ENCODE data around the gene HIVEP3.

HIVEP3 gene

DNA sequence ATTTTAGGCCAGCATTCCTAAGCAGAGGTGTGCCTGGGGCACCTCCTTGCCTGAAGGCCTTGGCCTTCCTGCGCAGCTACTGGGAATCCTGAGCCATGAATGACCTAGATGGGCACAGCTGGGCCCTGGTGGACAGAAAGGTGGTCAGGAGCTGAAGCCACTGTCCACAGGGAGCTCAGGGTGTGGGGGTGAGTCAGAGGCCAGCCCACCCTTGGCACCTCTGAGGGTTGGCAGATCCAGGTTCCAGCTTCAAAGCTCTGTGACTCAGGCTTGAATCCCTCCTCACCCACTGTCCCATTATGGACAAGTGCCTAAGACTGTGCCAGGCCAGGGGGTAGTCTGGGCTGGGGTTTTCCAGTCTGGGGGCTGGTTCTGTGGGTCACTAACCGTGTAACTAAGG lies 427.8 kb downstream of the HIVEP3 start:
- Histone ChIP-seq H3K4me3 (ENCODE audit: low read length) (no peak overlapping the region), H3K36me3 (ENCODE audit: control insufficient read depth, insufficient read depth, low read length) (no peaks in the 10 kb centered on the region), H3K9ac (ENCODE audit: low read length) (no peak overlapping the region), H3K9me3 (ENCODE audit: control insufficient read depth, low read length) (no peaks in the 10 kb centered on the region), H3K4me1 (ENCODE audit: control insufficient read depth, insufficient read depth, low read length) (peaks cover 22% of the 10 kb centered on the region), H3K27me3 (ENCODE audit: control insufficient read depth, insufficient read depth, low read length) (peaks cover 4% of the 10 kb centered on the region)

DNA sequence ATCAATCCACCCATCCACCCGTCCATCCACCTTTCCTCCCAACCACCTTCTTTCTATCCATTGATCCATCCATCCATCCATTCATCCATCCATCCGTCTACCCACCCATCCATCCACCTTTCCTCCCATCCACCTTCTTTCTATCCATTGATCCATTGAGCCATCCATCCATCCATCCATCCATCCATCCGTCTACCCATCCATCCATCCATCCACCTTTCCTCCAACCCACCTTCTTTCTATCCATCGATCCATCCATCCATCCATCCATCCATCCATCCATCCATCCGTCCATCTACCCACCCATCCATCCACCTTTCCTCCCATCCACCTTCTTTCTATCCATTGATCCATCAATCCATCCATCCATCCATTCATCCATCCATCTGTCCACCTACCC lies 429.2 kb downstream of the HIVEP3 start:
- H3K9ac ChIP-seq (ENCODE audit: low read length), result no peak overlapping the region
- H3K4me1 ChIP-seq (ENCODE audit: control insufficient read depth, insufficient read depth, low read length), result peaks cover 31% of the 10 kb centered on the region
- no peaks in the 10 kb centered on the region for H3K9me3 ChIP-seq (ENCODE audit: control insufficient read depth, low read length)
- no peak overlapping the region for H3K4me3 ChIP-seq (ENCODE audit: low read length)
- no peaks in the 10 kb centered on the region for H3K27me3 ChIP-seq (ENCODE audit: control insufficient read depth, insufficient read depth, low read length)
- H3K36me3 ChIP-seq (ENCODE audit: control insufficient read depth, insufficient read depth, low read length), result no peaks in the 10 kb centered on the region

DNA sequence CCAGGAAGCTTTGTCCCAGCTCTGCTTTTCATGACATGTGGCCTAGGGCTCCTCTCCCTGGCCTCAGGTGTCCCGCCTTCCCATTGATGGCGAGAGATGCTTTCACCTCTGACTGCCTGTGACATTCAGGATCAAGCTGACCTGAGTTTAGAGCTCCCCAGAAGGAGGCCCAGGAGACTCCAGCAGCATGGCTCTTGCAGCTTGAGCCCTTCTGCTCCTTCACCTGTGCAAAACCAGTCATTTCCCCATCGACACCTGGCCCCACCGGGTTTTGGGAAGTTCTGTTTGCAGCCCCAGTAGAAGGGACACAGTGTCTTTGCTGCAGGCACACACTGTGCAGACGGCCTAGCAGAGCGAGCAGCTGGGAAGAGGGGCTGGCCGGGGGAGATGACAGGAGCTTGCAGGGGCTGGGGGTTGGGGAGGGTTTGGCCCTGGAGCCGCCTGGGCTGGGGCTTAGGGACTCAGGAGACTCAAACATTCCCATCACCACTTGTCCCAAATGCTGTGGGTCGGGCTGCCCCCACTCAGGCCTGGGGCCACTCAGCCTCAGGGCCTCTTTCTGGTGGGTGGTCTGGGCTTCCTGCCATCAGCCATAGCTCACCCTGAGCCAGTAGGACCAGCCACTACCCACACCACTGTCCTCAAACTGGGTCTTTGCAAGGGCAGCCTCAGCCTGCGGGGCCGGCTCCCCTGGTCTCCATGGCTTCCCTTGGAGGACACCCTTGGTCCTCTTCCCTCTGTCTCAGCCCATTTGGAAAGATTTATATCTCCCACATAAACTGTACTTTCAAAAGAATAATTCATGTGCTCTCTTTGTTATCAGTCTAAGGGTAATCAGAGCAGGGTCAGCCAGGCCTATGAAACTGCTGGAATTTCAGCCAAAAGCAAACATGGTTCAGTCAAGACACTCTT lies 430.4 kb downstream of the HIVEP3 start:
- H3K9ac ChIP-seq (ENCODE audit: low read length), result no peak overlapping the region
- peaks cover 44% of the 10 kb centered on the region for H3K4me1 ChIP-seq (ENCODE audit: control insufficient read depth, insufficient read depth, low read length)
- H3K27me3 ChIP-seq (ENCODE audit: control insufficient read depth, insufficient read depth, low read length), result no peaks in the 10 kb centered on the region
- no peak overlapping the region for H3K4me3 ChIP-seq (ENCODE audit: low read length)
- H3K36me3 ChIP-seq (ENCODE audit: control insufficient read depth, insufficient read depth, low read length), result no peaks in the 10 kb centered on the region
- no peaks in the 10 kb centered on the region for H3K9me3 ChIP-seq (ENCODE audit: control insufficient read depth, low read length)

DNA sequence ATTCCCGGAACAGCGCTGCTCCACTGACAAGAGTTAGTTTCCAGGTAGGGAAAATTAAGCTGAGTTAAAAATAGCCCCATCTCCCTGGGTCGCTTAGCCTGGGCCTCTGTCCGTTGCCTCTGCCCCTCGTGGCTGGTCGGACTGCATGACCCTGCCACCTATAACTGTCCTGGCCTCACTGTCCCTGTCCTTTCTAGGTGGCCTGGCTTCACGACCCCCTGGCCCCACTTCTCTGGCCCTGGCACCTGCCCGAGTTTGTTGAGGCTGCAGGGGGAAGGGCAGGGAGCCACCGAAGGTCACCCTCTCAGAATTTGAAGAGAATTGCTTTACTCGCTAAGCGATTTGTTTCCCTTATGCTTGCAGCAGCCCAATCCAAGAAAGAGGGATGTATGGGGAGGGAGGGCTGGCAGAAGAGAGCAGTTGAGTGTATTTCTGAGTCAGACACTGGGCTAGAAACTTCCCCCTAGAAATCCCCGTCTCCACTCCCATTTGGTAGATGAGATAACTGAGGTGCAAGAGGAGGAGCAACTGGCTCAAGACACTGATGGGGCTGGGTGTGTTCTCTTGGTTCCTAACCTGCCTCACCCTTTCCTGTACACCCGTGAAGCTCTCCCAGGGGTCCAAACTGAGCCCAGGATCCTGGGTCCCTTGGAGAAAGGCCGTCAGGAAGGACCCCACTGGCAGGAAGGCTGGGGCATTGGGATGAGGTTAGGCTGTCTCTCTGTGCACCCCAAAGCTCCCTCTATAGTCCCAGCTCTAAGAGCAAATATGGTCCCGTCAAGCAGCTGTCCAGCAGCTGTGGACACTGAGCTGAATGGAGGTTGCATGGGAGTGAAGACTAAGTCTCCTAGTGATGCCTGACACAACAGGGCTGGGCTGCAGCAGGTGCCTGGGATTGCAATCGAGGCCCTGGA lies 431.3 kb downstream of the HIVEP3 start:
- no peak overlapping the region for H3K9ac ChIP-seq (ENCODE audit: low read length)
- H3K9me3 ChIP-seq (ENCODE audit: control insufficient read depth, low read length), result no peaks in the 10 kb centered on the region
- peaks cover 53% of the 10 kb centered on the region for H3K4me1 ChIP-seq (ENCODE audit: control insufficient read depth, insufficient read depth, low read length)
- no peaks in the 10 kb centered on the region for H3K36me3 ChIP-seq (ENCODE audit: control insufficient read depth, insufficient read depth, low read length)
- no peak overlapping the region for H3K4me3 ChIP-seq (ENCODE audit: low read length)
- H3K27me3 ChIP-seq (ENCODE audit: control insufficient read depth, insufficient read depth, low read length), result no peaks in the 10 kb centered on the region

DNA sequence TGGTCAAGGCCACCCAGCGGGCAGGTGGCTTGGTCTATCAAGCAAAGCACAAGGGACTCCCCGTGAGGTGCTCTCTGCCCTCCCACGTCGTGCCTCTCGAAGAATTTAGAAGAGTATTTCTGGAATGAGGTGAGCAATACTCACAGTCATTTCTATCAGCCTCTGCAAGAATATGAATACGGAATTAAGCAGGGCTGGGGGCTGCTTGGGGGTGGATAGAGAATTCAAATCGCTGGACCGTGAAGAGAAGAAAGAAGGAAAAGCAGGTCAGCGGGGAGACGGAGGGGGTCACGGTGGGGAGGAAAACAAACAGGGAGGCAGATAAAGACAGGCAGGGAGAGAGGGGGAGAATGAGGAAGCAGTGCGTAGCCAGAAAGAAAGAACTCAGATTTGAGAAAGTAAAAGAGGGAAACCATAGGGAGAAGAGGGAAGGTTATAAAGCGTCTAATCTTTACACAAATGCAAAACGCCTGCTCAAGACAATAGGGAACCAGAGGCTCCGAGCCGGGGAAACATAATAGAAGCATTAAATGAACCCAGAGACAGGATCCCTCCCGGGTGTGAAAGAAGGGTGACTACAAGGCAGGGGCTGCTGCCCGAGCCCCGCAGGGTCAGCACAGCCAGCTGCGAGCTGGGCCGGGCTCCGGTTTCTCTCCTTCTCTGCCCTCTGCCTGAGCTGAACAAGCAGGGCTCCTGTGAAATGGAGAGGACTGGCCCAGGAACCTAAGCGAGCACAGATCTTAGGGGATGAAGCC lies 432.2 kb downstream of the HIVEP3 start:
- peaks cover 60% of the 10 kb centered on the region for H3K4me1 ChIP-seq (ENCODE audit: control insufficient read depth, insufficient read depth, low read length)

DNA sequence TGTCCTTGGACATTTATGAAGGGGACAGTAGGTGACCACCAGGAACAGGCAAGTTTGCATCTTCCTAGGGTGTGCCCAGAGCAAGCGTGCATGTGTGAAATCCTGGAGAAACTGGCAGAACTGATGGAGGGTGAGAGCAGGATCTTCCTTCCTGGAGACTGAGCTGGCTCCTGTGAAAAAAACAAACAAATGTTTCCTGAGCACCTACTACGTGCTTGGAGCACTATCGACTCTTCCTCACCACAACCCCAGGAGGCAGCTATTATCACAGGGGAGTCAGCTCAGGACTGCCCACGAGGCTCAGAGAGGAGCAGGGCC lies 432.7 kb downstream of the HIVEP3 start:
- Histone ChIP-seq H3K27me3 (ENCODE audit: control insufficient read depth, insufficient read depth, low read length) (no peaks in the 10 kb centered on the region), H3K36me3 (ENCODE audit: control insufficient read depth, insufficient read depth, low read length) (no peaks in the 10 kb centered on the region), H3K9ac (ENCODE audit: low read length) (no peak overlapping the region), H3K9me3 (ENCODE audit: control insufficient read depth, low read length) (no peaks in the 10 kb centered on the region), H3K4me1 (ENCODE audit: control insufficient read depth, insufficient read depth, low read length) (peaks cover 60% of the 10 kb centered on the region), H3K4me3 (ENCODE audit: low read length) (no peak overlapping the region)

More for the DNA sequence above, 432.2 kb downstream of the HIVEP3 start:
- Histone ChIP-seq H3K36me3 (ENCODE audit: control insufficient read depth, insufficient read depth, low read length) (no peaks in the 10 kb centered on the region), H3K4me3 (ENCODE audit: low read length) (no peak overlapping the region), H3K9me3 (ENCODE audit: control insufficient read depth, low read length) (no peaks in the 10 kb centered on the region), H3K27me3 (ENCODE audit: control insufficient read depth, insufficient read depth, low read length) (no peaks in the 10 kb centered on the region), H3K9ac (ENCODE audit: low read length) (no peak overlapping the region)

DNA sequence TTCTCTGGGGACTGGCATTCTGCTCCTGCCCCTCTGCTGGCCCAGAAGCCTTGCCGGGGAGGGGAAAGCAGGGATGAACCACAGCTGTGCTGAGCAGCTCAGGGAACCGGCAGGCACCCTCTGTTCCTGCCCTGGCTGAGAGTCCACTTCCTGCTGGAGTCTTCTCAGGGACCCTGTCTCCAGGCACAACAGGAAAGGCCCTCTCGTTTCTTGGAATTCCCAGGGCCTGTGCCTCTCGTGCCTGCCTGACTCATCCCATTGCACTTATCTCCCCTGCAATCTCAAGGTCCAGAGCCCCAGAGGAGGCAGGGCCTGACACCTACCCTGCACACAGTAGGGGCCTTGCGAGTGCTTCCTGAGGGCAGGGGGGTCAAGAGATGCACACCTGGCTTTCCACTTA lies 433.1 kb downstream of the HIVEP3 start:
- H3K27me3 ChIP-seq (ENCODE audit: control insufficient read depth, insufficient read depth, low read length), result no peaks in the 10 kb centered on the region
- peaks cover 60% of the 10 kb centered on the region for H3K4me1 ChIP-seq (ENCODE audit: control insufficient read depth, insufficient read depth, low read length)
- H3K36me3 ChIP-seq (ENCODE audit: control insufficient read depth, insufficient read depth, low read length), result no peaks in the 10 kb centered on the region
- no peaks in the 10 kb centered on the region for H3K9me3 ChIP-seq (ENCODE audit: control insufficient read depth, low read length)
- H3K4me3 ChIP-seq (ENCODE audit: low read length), result no peak overlapping the region
- no peak overlapping the region for H3K9ac ChIP-seq (ENCODE audit: low read length)

DNA sequence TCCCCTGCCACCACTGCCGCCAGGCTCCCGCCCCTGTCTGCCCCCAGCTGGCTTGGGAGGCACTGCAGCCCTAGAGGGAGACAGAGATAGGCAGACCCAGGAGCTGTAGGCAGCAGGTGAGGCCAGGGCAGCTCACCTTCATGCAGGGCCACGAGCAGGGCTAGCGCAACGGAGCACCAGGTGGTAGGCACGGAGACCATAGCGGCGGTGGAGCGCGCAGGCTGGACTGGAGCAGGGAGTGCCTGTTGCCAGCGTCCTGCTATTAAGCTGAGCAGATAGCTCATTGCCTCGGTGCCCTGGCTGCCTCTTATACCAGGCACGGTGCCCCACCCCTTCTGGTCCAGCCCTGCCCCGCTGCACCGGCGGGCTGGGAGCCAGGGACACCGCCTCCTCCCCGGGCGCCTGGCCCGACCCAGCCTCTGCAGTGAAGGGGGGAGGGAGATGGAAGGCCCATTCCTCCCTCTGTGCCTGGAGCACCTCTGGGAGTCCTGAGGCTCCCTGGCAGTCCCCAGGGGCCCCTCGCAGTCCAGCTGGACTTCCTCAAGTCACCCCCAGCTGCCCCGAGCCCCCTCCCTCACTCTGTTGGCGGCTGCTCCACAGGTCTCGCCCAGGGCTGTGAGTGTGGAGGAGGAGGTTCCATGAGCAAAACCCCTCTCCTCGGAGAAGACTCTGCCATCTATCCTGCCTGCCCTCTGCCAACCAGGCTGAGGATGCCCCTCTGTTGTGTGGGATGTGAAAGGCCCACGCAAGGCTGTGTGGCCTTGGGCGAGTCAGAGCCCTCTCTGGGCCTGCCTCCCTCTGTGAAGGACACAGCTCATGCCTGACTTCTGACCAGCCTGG lies 434.1 kb downstream of the HIVEP3 start, which contains the start of gene EDN2:
Gene EDN2 (minus strand): TSS at position 282 of the 840 bp plus-strand sequence. CDS start 82 bp downstream, at position 200.
- H3K4me3 ChIP-seq (ENCODE audit: low read length), result no peak within 1 kb of the TSS
- H3K9me3 ChIP-seq (ENCODE audit: control insufficient read depth, low read length), result no peaks in the 10 kb centered on the region
- peaks cover 60% of the 10 kb centered on the region for H3K4me1 ChIP-seq (ENCODE audit: control insufficient read depth, insufficient read depth, low read length)
- no peaks in the 10 kb centered on the region for H3K36me3 ChIP-seq (ENCODE audit: control insufficient read depth, insufficient read depth, low read length)
- H3K9ac ChIP-seq (ENCODE audit: low read length), result peak within 1 kb of the TSS; percentile 24
- no peaks in the 10 kb centered on the region for H3K27me3 ChIP-seq (ENCODE audit: control insufficient read depth, insufficient read depth, low read length)

DNA sequence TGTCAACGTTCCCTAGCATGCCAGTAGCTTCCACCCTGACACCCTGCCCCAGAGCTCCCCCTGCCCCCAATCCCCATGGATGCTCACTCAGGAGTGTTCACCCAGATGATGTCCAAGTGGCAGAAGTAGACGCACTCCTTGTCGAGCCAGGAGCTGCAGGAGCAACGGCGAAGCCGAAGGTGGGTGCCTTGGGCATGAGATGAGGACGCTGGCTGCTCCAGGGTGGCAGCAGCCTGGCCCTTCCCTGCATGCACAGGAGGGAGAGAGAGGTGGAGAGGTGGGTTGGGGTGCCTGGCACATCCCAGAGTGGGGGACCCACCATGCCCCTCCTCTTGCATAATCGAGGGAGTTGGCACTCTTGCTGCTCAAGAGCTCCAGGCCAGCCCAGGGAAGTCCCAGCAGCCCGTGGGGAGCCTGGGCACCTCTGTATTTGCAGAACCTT lies 434.7 kb downstream of the HIVEP3 start:
- no peak overlapping the region for H3K4me3 ChIP-seq (ENCODE audit: low read length)
- peaks cover 64% of the 10 kb centered on the region for H3K4me1 ChIP-seq (ENCODE audit: control insufficient read depth, insufficient read depth, low read length)
- H3K9ac ChIP-seq (ENCODE audit: low read length), result no peak overlapping the region
- H3K27me3 ChIP-seq (ENCODE audit: control insufficient read depth, insufficient read depth, low read length), result no peaks in the 10 kb centered on the region
- H3K9me3 ChIP-seq (ENCODE audit: control insufficient read depth, low read length), result no peaks in the 10 kb centered on the region
- no peaks in the 10 kb centered on the region for H3K36me3 ChIP-seq (ENCODE audit: control insufficient read depth, insufficient read depth, low read length)

DNA sequence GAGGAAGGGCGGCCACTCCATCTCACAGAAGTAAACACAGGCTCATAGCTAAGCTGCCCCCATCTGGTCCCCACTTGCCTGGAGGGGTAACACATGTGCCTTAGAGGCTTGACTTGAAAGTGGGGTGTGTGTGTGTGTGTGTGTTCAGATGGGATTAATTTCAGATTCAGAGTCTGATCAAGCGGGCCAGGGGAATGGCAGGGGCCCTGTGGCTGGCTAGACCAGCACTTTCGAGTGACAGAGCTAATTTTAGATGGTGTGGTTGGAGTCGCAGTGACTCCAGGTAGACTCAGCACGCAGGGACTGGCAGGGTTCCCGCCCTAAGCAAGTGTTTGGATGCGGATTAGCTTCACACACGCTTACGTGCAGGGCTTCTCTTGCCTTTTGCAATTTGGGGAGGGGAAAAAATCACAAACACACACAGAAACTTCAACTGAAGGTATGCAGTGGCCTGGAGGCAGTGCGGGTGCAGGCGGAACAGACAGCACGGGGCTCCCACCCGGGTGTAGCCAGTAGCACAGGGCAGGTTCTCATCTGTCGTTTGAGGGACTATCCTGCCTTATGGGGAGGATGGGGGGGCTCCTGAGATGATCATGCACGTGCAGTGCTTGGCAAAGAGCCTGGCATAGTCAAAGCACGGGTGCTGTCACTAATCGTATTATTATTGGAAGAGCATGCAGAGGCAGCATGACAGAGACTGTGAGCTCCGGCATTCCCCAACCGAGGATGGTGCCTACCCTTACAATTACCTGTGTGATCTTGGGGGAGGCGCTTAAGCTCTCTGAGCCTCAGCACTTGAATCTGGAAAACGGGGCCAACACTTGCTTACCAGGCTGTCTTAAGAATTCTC lies 435.5 kb downstream of the HIVEP3 start:
- Histone ChIP-seq H3K36me3 (ENCODE audit: control insufficient read depth, insufficient read depth, low read length) (no peaks in the 10 kb centered on the region), H3K9me3 (ENCODE audit: control insufficient read depth, low read length) (no peaks in the 10 kb centered on the region), H3K4me1 (ENCODE audit: control insufficient read depth, insufficient read depth, low read length) (peaks cover 65% of the 10 kb centered on the region), H3K27me3 (ENCODE audit: control insufficient read depth, insufficient read depth, low read length) (no peaks in the 10 kb centered on the region), H3K9ac (ENCODE audit: low read length) (peak overlapping the region; percentile 24), H3K4me3 (ENCODE audit: low read length) (no peak overlapping the region)

Data from mucosa of stomach (tissue), 1 donor.